ENCODE data around the gene RNASEH2B. TPM values are rescaled to one million over a fixed set of nuclear protein-coding genes. Genes with fewer than 3 reads are reported as not detected.

Gene RNASEH2B
- total and polyA plus RNA-seq, 2 of the 8 experiments (the other 6 are each of a cell fraction or from before 2014, with no cell fraction given), result 19.3 to 43.9 TPM

- ChIA-PET CTCF (ENCODE audit: partially characterized antibody) (interaction anchor here (0.9 kb wide), 1 partner anchor 379 kb away, joined by 3 read pairs; no protein-coding TSS in a partner anchor), POLR2A (ENCODE audit: partially characterized antibody) (interaction anchor here (1.1 kb wide), 1 partner anchor 28 kb away, joined by 3 read pairs; no protein-coding TSS in a partner anchor)
- no peak overlapping the region for H3K23ac ChIP-seq (ENCODE audit: insufficient read length)
- no peak overlapping the region for H2BK5ac ChIP-seq (ENCODE audit: low read depth, low read length)
- no peak overlapping the region for H2BK12ac ChIP-seq (ENCODE audit: low read depth, low read length)
- H3K79me2 ChIP-seq (ENCODE audit: control insufficient read depth in 1 of 2, insufficient read depth in 2 of 2, low read length in 2 of 2), result no peaks in the 10 kb centered on the region
- no peak overlapping the region for H3K18ac ChIP-seq (ENCODE audit: extremely low read depth, low read length)
- H3K4me3 ChIP-seq (ENCODE audit: extremely low read depth in 1 of 4, insufficient read depth in 2 of 4, low read depth in 3 of 4, low read length in 4 of 4), result no peak overlapping the region
- H4K91ac ChIP-seq (replicated peaks; ENCODE audit: insufficient read length, low read length), result no peak overlapping the region
- DNase-seq (ENCODE audit: low read depth in 1 of 2, low spot score in 2 of 2) (no peak), FAIRE-seq (no peak)
- no peaks in the 10 kb centered on the region for H3K79me1 ChIP-seq (ENCODE audit: low read depth, low read length)
- peaks cover 0 to 3% of the 10 kb centered on the region in 2 experiments; a peak in 1 of 4 replicates for H3K9me3 ChIP-seq (ENCODE audit: insufficient read depth in 2 of 2, low read depth in 1 of 2, low read length in 1 of 2)
- no peaks in the 10 kb centered on the region; the same call in 1 of the 2 replicates for H3K23me2 ChIP-seq (ENCODE audit: low read depth, low read length)
- no peaks in the 10 kb centered on the region for H3K4me1 ChIP-seq (replicated peaks in 1 of 4; ENCODE audit: control insufficient read depth in 3 of 4, insufficient read depth in 4 of 4, low read length in 3 of 4)
- H2BK20ac ChIP-seq (ENCODE audit: low read length), result no peak overlapping the region
- H2BK15ac ChIP-seq (ENCODE audit: low read length), result no peak overlapping the region
- no peaks in the 10 kb centered on the region for H3K27me3 ChIP-seq (replicated peaks in 1 of 4; ENCODE audit: control insufficient read depth in 3 of 4, extremely low read depth in 1 of 4, insufficient read depth in 3 of 4, low read length in 3 of 4)
- no peak overlapping the region for H4K5ac ChIP-seq (ENCODE audit: insufficient read length, low read depth, low read length)
- no peak overlapping the region for H4K8ac ChIP-seq (ENCODE audit: extremely low read depth, insufficient read depth, low read length)
- peaks cover 0 to 8% (median 3%) of the 10 kb centered on the region in 4 experiments; a peak in 5 of 8 replicates for H3K36me3 ChIP-seq (ENCODE audit: control insufficient read depth in 2 of 4, insufficient read depth in 4 of 4, low read length in 3 of 4)
- no peak overlapping the region for H2BK120ac ChIP-seq (replicated peaks; ENCODE audit: low read depth, low read length)
- no peak overlapping the region for H2AFZ ChIP-seq (ENCODE audit: low read length)
- no peak overlapping the region for H3K4ac ChIP-seq (replicated peaks; ENCODE audit: insufficient read length, low read depth, low read length)
- H3K27ac ChIP-seq (ENCODE audit: low read depth, low read length), result no peak overlapping the region
- no peak overlapping the region for H3K4me2 ChIP-seq (ENCODE audit: insufficient read depth in 1 of 2, low read depth in 2 of 2, low read length in 2 of 2)
- H3K9ac ChIP-seq (replicated peaks in 1 of 4; ENCODE audit: extremely low read depth in 1 of 4, low read depth in 3 of 4, low read length in 3 of 4), result no peak overlapping the region
- no peak overlapping the region for H3K56ac ChIP-seq (replicated peaks; ENCODE audit: insufficient read length, low read depth, low read length)
- 59% methylated on average over 2 of the region's 2 CpGs; no CpG with 5 or more reads in 1 of the 2 experiments for WGBS, 2 experiments (ENCODE audit: extremely low coverage in 1 of 2, insufficient coverage in 1 of 2, insufficient read length in 1 of 2, insufficient replicate concordance in 2 of 2, low coverage in 1 of 2, low lambda C conversion rate in 2 of 2, missing lambda C conversion rate in 1 of 2)
- H2AK5ac ChIP-seq (ENCODE audit: low read depth, low read length), result no peak overlapping the region; the same call in 1 of the 2 replicates
- no peak overlapping the region for H3K14ac ChIP-seq (ENCODE audit: insufficient read length)
- peaks cover 0 to 1% of the 10 kb centered on the region in 2 experiments for H4K20me1 ChIP-seq (replicated peaks in 1 of 2; ENCODE audit: control insufficient read depth in 1 of 2, insufficient read depth in 2 of 2, low read length in 2 of 2)
- no peak for TF ChIP-seq TCF12 (IDR thresholded peaks at IDR 0.05; ENCODE audit: low read depth, low read length)
- no peak for TF ChIP-seq NRF1 (IDR thresholded peaks at IDR 0.05; ENCODE audit: low read depth, low read length)
- TF ChIP-seq GABPA (IDR thresholded peaks at IDR 0.05; ENCODE audit: borderline replicate concordance, insufficient read depth, low read length), result no peak
- no peak for TF ChIP-seq TAF1 (IDR thresholded peaks at IDR 0.05; ENCODE audit: low read depth, low read length)
- TF ChIP-seq HDAC6 (IDR thresholded peaks at IDR 0.05; ENCODE audit: low read depth, low read length), result no peak
- TF ChIP-seq ATF2 (IDR thresholded peaks at IDR 0.05; ENCODE audit: low read length), result no peak
- TF ChIP-seq EZH2 (IDR thresholded peaks at IDR 0.05; ENCODE audit: low read depth, low read length, severe bottlenecking), result no peak
- TF ChIP-seq POLR2AphosphoS5 (IDR thresholded peaks at IDR 0.05; ENCODE audit: low read depth, low read length), result no peak
- no peak for TF ChIP-seq SIN3A (conservative IDR thresholded peaks at IDR 0.05 in 1 of 2, IDR thresholded peaks at IDR 0.05 in 1 of 2; ENCODE audit: low read depth in 1 of 2, low read length in 2 of 2)
- TF ChIP-seq RXRA (IDR thresholded peaks at IDR 0.05; ENCODE audit: insufficient read depth, low read depth, low read length), result no peak
- TF ChIP-seq MAX (IDR thresholded peaks at IDR 0.05), result no peak
- TF ChIP-seq ZNF274 (IDR thresholded peaks at IDR 0.05; ENCODE audit: borderline replicate concordance, extremely low read depth, low read length), result no peak
Measured at GRCh38 chr13:50940509-50940908, 30.9 kb downstream of the RNASEH2B start.

Measured in H1 (cell line).